Psoas muscle (tissue), 8 donors: ENCODE measurements around the gene SSBP3. TPM values are rescaled to one million over a fixed set of nuclear protein-coding genes. Genes with fewer than 3 reads are reported as not detected.

Source experiments
- ATAC-seq, 4 donors: fragments of 200-7000 bp; cut with Tn5 transposase; one replicate each; pipeline ENCODE4 v1.9.1; 2020; ENCODE audit warnings: moderate library complexity in 3 of 4, mild to moderate bottlenecking in 2 of 4
- DNase-seq, 2 donors: peaks; one replicate each; pipeline ENCODE4 v3.0.0-alpha.2; 2020
- H3K27ac ChIP-seq: fragments of 200-600 bp; one replicate; pipeline ENCODE4 v1.8.0; 2022
- H3K27me3 ChIP-seq, 3 donors: fragments of 200-600 bp in 1 of 3; one replicate each; pipeline versions ENCODE4 v1.6.1 to v1.8.0; 2013 to 2022; ENCODE audit warnings: low read length in 2 of 3, mild to moderate bottlenecking in 2 of 3, moderate library complexity in 1 of 3; ENCODE audit not compliant: insufficient read depth in 3 of 3
- H3K36me3 ChIP-seq, 2 donors: fragments of 200-600 bp in 1 of 2; one replicate each; pipeline versions ENCODE4 v1.6.1 to v1.8.0; 2013 to 2022; ENCODE audit warnings: low read depth in 1 of 2, mild to moderate bottlenecking in 1 of 2, moderate library complexity in 1 of 2; ENCODE audit not compliant: insufficient read depth in 1 of 2
- H3K4me1 ChIP-seq: fragments of 200-600 bp; one replicate; pipeline ENCODE4 v1.8.0; 2022
- H3K4me3 ChIP-seq: fragments of 200-600 bp; one replicate; pipeline ENCODE4 v1.8.0; 2022; ENCODE audit warnings: mild to moderate bottlenecking
- H3K9me3 ChIP-seq: fragments of 200-600 bp; one replicate; pipeline ENCODE4 v1.8.0; 2022
- CTCF ChIP-seq: fragments of 200-600 bp; IDR thresholded peaks from one replicate; pipeline ENCODE4 v1.8.0; 2022; ENCODE audit warnings: antibody characterized with exemption
- WGBS, 3 donors: extraction: QIAGEN DNeasy Blood & Tissue Kit; methylation state at CpG; one replicate each; pipeline versions ENCODE4 v1.1.6 to v1.1.7; 2013; 5-methylcytosine and 5-hydroxymethylcytosine counted together
- intact Hi-C, 2 donors: fragments of 100-400 bp; cut with DNase I; formaldehyde crosslinking; loops; one replicate each; pipeline versions ENCODE4 v1.11.0 to v1.14.2; 2022
- polyA plus RNA-seq, 3 donors: library from polyadenylated mRNA; stranded (reverse); fragments of 200-250 nt; gene quantifications; one replicate each; pipeline ENCODE4 v1.2.3, GENCODE V29; 2013
- total RNA-seq, 4 donors: library from RNA; stranded (reverse); fragmentation: NEBNext Ultra II Directional in 2 of 4; extraction: Animal tissue kit (Norgen Biotek cat#: 25700) in 2 of 4; gene quantifications; one replicate each; pipeline versions ENCODE4 v1.2.1 to v1.2.4, GENCODE V29; 2021 to 2023
- donor health status: healthy with polysubstance abuse.
- donor health status: DM: no; HTN: no; CAD: no; lungs with moderate emphysema.
- donor health status: Bipolar disorder and iron deficiency.
- donor health status: healthy.
- donor health status: DM: yes; HTN: yes; CAD: no.
- donor health status: DM: no; HTN: no; CAD: no.
- donor health status: DM: no; HTN: no; CAD: no.
- donor health status: DM: yes; HTN: yes; CAD: no.

SSBP3 gene
- total and polyA plus RNA-seq, 7 donors = 7.9 to 24.2 (median 21.6) TPM

GRCh38 chr1:54282101-54282847 is 123.9 kb downstream of the SSBP3 start:
- WGBS, 3 donors = 71 to 77% (median 71%) methylated on average over 16 of the region's 16 CpGs
- Histone ChIP-seq H3K27me3 (no peaks in the 10 kb centered on the region), H3K36me3 (peaks cover 0 to 10% of the 10 kb centered on the region in 2 donors), H3K27ac (peak overlapping the region; percentile 50), H3K9me3 (no peaks in the 10 kb centered on the region), H3K4me1 (peaks cover 57% of the 10 kb centered on the region), H3K4me3 (no peak overlapping the region)
- no peak for TF ChIP-seq CTCF
- peak in 2 of 4 donors; percentile 18 to 28 for ATAC-seq
- DNase-seq = no peak
- intact Hi-C loops = no loop called here

- DNase-seq = no peak
- ATAC-seq = no peak
- H3K9me3 ChIP-seq = no peaks in the 10 kb centered on the region
- no peak for TF ChIP-seq CTCF
- H3K27ac ChIP-seq = no peak overlapping the region
- no peak overlapping the region for H3K4me3 ChIP-seq
- H3K36me3 ChIP-seq = peaks cover 0 to 10% of the 10 kb centered on the region in 2 donors
- peaks cover 57% of the 10 kb centered on the region for H3K4me1 ChIP-seq
- intact Hi-C loops = no loop called here
- H3K27me3 ChIP-seq = no peaks in the 10 kb centered on the region
- 90 to 95% (median 92%) methylated on average over 11 to 12 of the region's 12 CpGs for WGBS, 3 donors
These were observed 125.5 kb downstream of the SSBP3 start for GRCh38 chr1:54280651-54281050.

GRCh38 chr1:54279457-54279856 is 126.7 kb downstream of the SSBP3 start:
- H3K36me3 ChIP-seq = peaks cover 0 to 10% of the 10 kb centered on the region in 2 donors
- ATAC-seq = no peak
- H3K4me3 ChIP-seq = no peak overlapping the region
- 94 to 98% (median 96%) methylated on average over 8 of the region's 8 CpGs for WGBS, 3 donors
- H3K9me3 ChIP-seq = no peaks in the 10 kb centered on the region
- peaks cover 66% of the 10 kb centered on the region for H3K4me1 ChIP-seq
- DNase-seq = no peak
- peak overlapping the region; percentile 87 for H3K27ac ChIP-seq
- intact Hi-C loops = loop anchor here (5.0 to 10.0 kb wide), 3 partner anchors 53 to 123 kb away; no protein-coding TSS in a partner anchor
- TF ChIP-seq CTCF = no peak
- H3K27me3 ChIP-seq = no peaks in the 10 kb centered on the region

GRCh38 chr1:54278941-54279422 is 127.2 kb downstream of the SSBP3 start:
- no peaks in the 10 kb centered on the region for H3K9me3 ChIP-seq
- intact Hi-C loops = loop anchor here (5.0 to 10.0 kb wide), 3 partner anchors 53 to 123 kb away; no protein-coding TSS in a partner anchor
- peaks cover 0 to 10% of the 10 kb centered on the region in 2 donors for H3K36me3 ChIP-seq
- peak overlapping the region; percentile 87 for H3K27ac ChIP-seq
- TF ChIP-seq CTCF = no peak
- WGBS, 3 donors = 54 to 62% (median 57%) methylated on average over 9 of the region's 9 CpGs
- no peaks in the 10 kb centered on the region for H3K27me3 ChIP-seq
- no peak overlapping the region for H3K4me3 ChIP-seq
- DNase-seq = no peak
- ATAC-seq = peak in 2 of 4 donors; percentile 8 to 10
- H3K4me1 ChIP-seq = peaks cover 71% of the 10 kb centered on the region
